HG03342 (cell line): ENCODE data around the gene CWC27.
A peak's percentile ranks its signal among the peaks of the same experiment; 100 is the strongest.

ENCODE experiments used
- ATAC-seq: cut with Tn5 transposase; IDR thresholded peaks from one replicate; pipeline ENCODE4 v1.9.1; 2021; ENCODE audit warnings: mild to moderate bottlenecking, moderate library complexity; ENCODE audit not compliant: unreplicated experiment

The CWC27 gene, protein sequence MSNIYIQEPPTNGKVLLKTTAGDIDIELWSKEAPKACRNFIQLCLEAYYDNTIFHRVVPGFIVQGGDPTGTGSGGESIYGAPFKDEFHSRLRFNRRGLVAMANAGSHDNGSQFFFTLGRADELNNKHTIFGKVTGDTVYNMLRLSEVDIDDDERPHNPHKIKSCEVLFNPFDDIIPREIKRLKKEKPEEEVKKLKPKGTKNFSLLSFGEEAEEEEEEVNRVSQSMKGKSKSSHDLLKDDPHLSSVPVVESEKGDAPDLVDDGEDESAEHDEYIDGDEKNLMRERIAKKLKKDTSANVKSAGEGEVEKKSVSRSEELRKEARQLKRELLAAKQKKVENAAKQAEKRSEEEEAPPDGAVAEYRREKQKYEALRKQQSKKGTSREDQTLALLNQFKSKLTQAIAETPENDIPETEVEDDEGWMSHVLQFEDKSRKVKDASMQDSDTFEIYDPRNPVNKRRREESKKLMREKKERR

DNA sequence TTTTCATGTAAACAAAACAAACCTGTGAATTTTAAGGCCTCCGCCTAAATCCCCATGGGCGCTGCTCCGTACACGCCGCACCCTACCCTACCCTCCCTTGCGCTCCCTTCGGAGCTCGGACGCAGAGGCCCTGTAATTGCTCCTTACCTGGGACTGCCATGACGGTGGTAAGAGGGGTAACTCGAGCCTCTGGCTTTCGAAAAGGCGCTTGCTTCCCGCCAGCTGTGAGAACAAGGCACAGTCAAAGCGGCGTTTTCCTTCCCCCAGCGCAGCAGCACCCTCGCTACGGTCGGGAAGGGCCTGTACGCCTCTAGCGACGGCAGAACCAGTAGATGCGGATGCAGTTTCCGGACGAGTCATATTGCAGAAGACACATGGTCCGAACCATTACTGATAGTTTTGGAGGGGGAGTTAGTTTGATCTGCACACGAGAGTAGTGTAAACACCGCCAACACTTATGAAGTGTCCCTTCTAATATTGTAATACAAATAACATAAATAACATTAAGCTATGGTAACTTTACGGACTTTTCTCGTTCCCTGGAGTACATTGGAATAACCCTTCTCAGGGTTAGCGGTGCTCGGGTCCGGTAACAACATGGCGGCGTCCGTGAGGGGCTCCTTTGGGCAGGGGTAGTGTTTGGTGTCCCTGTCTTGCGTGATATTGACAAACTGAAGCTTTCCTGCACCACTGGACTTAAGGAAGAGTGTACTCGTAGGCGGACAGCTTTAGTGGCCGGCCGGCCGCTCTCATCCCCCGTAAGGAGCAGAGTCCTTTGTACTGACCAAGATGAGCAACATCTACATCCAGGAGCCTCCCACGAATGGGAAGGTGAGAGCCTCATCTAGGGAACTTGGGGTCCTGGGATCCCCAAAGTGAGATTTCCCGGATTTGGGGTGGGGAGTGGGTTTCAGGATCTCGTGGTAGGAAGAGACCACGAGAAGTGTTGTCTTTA is at the start of gene CWC27, which contains the start of gene SREK1IP1:
Gene CWC27, plus strand, starts transcription at position 573 of the 955 bp plus-strand sequence. Its CDS starts 217 bp downstream, at position 790.
Gene SREK1IP1, minus strand, starts transcription at position 334 of the 955 bp plus-strand sequence. Its CDS starts 174 bp downstream, at position 160.
- ATAC-seq: peak; percentile 96

DNA sequence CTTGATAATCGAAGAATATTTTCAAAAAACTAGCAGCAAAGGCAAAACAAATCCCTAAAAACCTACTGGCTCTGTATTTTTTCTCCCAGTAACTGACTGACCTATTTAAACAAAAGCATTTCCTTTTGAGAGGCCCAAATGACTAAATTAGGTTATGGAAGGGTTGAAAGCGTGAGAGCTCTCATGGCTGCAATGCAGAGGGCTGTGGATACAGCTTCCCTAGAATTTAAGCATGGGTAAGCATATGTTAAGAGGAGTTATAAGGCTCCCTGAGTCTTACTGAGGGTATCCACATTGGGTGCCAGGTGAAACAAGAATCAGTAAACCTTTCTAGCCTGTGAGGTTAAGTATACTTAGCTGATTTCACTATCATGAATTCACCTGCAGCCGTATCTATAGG is 46.1 kb upstream of the CWC27 start:
- ATAC-seq: no peak

DNA sequence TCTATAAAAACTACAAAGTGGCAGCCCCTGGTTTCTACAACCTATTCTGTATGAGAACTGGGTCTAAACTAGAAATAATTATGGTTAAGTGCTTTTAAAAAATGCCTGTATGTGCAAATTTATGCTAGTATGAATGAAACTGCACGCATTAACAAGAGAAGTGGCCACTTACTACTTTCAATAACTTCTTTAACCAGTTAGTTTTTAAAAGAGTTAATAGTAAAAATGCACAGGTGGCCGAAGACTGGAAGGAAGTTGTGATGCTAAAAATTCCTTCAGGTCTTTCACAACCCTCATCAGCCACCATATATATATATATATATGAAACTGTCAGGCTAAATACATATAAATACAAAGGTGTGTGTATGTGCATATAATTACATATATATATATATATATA is 41.6 kb upstream of the CWC27 start:
- no peak for ATAC-seq

DNA sequence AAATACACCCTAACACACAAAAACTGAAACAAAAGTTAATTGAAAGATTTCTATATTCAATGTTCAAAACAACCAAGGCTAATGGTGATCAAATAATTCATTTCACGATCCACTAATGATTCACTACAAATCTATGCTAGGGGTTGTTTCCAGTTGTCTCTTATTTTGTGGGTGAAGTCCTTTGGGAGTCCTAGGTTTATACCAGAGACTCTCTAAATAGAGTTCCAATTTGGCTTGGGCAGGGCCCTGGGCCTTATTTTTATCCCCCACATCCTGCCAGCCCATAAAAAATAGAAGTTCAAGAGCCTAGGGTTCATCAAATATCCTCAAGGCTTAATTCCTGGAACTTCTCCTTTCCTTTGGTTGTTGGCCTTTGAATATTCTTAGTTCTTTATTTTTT is 26.3 kb upstream of the CWC27 start:
- no peak for ATAC-seq

DNA sequence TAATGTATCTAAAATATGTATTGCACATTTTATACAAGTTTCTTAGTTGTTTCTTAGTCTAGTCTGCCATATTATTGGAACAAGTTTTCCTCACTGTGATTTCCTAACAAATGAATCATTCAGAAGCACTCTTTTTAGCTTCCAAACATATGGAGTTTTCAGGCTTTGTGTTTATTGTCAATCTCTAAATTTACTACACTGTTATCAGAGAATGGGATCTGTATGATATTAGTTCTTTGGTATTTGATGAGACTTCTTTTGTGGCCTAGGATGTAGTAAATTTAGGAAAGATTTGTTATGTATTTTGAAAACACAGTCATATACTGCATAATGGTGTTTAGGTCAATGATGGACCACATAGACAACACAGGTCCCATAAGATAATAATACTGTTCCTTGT is 25.9 kb upstream of the CWC27 start:
- ATAC-seq: no peak

DNA sequence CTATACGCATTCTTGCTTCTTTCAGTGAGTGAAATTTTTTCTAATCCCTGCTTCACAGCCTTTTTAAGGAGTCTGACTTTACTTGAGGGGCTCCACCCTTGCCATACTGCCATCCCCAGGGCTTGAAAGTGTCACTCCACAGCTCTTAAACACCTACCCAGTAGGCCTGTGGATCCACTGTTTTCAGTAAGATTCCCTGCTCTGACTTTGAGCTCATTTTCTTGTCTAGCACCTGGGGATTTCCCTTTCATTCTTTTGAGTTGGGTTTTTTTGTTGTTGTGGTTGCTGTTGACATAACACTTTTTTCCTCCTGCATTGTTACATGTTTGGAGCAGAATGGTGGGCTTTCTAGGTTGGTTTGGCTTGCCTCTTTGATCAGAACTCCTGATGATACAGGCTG is 23.8 kb upstream of the CWC27 start:
- ATAC-seq: no peak

DNA sequence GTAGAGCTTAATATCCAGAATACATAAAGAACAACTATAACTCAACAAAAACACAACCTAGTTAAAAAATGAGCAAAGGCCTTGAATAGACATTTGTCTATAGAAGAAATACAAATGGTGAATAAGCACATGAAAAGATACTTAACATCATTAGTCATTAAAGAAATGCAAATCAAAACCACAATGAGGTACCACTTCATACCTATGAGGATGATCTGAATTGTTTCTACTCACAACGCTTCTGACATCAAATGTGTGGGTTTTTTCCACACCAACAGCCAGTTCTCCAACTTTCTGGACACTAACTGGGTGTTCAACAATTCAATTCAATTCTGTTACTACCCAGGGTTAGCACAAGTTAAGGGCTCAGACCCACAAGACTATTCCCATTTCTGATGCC is 22.3 kb upstream of the CWC27 start:
- no peak for ATAC-seq

DNA sequence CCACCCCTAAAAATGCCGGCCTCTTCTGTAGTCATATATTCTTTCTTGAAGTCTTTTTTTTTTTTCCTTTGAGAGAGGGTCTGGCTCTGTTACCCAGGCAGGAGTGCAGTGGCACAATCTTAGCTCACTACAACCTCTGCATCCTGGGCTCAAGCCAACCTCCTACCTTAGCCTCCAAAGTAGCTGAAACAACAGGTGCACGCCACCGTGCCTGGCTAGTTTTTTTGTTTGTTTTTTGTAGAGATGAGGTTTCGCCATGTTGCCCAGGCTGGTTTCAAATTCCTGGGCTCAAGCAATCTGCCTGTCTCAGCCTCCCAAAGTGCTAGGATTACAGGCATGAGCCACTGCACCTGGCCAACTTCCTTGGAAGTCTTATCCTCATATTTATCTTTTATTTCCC is 19.3 kb upstream of the CWC27 start:
- ATAC-seq: no peak

DNA sequence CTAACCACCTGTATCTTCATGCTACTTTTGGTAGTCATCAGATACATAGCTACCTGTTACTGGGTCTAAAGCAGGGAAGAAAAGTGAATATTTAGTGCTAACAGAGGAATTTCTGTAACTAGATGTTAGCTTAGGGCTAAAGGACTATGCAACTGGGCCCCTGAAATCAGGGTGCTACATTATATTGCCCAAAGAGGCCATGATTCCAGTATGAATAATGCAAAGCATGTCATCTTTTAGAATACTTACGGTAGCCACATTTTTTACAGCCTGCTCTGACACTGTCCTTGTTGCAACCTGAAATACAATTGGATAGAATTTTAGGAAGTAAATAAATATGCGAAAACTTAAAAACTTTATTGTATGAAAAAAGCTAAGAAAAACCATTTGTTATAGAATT is 14.7 kb upstream of the CWC27 start:
- ATAC-seq: no peak

DNA sequence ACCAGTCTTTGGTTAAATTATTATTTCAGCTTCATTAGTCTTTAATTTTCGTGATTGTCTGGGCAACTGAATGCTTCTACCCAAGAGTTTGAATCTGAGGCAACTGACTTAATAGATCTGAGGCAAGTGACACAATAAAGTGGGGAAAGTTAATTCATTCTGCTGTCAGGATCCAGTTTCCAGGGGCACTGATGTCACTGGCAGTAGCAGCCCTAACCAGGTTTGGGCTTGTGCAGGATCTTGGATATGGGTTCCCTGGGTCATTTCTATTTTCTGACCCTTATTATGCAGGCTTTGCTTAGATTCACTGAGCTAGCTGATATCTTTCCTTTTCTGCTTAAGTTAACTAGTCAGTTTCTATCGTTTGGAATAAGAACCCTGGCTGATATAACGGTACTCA is 9.8 kb upstream of the CWC27 start:
- ATAC-seq: no peak

DNA sequence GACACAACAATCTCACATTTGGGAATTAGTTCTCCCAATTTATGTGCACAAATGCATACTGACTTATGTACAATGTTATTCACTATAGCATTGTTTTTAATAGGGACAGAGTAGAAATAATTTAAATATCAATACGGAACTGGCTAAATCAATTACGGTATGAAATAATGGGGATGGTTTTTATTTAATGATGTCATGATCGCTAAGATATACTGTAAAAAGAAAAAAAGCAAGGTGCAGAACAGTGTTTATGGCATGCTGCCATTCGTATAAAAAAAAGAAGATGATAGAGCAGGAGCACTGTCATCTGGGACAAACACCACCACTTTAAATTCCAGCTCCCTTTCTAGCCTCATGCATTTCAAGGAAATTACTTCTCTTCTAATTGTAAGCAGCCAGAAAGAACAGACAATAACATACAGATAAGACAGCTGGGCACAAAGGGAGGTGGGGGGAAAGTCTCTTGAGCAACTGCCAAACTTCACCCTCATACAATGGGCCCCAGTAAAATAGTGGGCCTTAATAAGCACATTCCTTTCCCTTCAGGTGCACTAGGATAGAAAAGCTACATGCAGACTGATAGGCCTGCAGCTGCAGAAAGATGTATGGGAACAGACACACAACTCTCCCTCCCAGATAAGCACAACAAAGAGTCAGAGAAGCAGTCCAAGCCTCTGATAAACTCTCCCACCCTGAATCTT is 8.6 kb upstream of the CWC27 start:
- ATAC-seq: no peak

DNA sequence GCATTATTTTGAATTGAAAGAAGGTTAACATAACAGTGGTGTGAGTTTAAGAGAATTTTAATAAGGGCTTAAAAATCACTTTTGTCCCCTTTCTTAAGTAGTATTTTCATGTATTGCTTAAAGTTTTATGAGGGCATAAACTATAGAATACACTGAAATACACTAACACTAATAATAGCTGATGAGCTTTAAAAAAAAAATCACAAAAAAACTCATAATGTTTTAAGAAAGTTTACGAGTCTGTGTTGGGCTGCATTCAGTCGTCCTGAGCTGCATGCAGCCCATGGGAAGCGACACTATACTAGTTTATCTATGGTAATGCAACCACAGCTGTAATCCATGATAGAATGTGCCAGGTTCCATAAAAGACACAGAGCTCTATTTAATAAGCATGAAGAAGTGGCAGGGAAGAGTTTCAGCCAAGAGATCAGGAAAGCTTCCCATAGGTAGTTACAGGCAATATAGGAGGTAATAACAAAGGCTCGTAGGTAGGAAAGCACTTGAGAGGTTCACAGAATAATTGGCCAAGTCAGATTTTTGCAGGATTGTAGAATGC is 4.7 kb upstream of the CWC27 start:
- no peak for ATAC-seq

DNA sequence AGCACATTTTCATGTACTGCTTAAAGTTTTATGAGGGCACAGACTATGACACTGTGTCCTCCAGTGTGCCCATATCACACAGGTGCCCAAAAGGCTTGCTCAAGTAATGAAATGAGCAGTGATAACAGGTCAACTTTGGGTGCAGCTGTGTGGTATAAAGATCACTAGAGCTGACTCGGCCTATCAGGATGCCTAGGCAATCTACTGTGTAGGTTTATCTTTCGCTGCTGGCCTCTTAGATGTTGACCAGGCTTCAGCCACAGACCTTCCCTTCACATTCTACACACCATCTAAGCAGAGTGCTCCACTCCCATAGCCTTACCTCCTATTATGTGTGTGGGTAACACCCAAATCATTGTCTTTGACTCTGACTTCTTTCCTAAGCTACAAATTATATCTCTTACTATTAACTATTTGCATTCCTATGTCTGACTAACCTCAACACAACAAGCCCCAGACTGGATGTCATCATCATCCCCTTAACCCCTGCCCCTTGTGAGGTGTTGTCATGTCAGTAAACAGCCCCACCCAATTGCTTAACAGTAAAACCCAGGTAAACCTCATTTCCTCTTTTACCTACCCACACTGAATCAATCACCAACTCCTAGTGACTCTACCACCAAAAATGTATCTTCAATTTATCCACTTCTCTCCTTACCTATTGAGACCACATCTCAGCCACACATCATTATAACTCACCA is 2.8 kb upstream of the CWC27 start:
- ATAC-seq: no peak

DNA sequence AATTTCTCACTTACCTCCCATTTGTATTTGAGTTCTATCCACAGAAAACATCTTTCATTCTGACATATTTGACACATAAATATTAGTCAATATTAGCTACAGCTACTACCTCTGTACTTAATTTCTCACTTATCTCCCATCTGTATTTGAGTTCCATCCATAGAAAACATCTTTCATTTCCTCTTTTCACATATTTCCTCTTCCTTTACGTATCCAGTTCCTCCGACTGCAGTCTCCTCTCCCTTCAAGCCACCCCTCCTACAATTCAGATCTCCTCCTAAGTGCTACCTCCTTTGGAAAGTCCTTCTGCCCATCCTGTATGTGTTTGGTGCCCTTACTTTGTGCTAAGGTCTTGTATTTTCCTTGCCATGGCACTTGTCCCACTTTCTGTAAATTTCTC is 1.8 kb upstream of the CWC27 start:
- no peak for ATAC-seq

DNA sequence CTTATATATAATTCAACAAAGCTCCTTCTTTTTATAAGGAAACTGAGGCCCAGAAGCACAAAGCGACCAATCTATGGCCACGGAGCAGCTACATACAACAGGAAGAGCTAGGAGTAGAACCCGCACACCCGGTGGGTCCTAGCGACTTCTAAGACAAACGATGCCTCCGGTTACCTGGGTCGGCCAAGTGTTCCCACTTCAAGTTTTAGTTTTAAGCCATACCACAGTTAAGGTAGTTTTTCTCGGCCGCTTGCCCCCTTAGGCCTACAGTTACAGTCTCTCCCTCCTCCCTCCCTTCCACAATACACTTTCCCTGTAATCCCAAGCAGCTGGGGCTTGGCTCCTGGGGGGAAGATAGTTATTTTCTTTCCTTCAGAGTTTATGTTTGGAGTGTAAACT is 772 bp upstream of the CWC27 start:
- peak; percentile 4 for ATAC-seq

DNA sequence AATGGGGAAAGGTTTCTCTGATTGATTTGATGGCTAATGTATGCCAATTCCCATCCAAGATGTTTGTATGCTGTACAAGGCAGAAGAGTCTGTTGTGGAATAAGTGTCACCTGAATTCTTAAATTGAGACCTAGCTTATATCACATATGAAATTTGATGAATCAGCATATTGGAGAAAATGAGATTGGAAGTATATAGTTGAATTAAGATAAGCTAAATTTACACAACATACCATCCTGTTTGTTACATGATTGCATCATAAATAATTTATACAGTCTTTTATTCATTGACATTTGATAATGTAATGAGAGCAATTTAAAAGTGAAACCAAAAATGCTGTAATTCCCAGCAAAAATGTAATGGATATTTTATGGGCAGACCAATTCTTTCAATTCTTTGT is 1.1 kb downstream of the CWC27 start:
- no peak for ATAC-seq

DNA sequence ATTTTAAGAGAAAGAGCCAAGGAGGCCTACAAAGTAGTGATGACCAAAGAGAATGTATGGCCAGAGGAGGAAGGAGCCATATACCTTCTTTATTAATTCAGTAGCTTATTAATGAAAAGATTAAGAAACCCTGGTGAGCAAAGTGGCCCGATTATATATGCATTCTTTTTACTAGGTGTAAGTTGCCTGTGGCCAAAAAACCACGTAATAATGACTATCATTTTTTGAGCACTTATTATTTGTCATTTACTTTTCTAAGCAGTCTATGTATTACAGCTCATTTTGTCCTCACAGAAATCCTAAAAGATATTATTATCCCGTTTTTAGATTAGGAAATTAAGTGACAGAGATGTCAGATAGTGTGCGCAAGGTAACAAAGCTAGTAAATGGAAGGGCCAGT is 3.0 kb downstream of the CWC27 start:
- no peak for ATAC-seq

DNA sequence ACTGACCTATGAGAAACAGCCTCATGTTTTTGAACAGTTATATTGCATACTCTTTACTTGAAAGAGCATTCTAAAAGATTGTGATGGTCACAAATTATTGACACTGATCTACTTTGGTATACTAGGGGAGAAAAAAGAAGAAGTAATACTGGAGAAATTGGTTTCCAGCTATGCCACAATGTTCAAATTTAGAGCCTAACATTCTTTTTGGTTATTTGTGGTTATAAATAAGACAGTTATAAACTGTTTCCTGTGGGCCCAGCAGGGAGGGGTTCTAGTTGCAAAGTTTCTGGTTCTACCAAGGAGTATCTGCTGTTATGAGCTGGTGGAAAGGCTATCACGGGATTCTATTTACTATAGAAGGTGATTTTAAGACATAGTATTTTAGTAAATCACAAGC is 4.8 kb downstream of the CWC27 start:
- peak; percentile 29 for ATAC-seq

DNA sequence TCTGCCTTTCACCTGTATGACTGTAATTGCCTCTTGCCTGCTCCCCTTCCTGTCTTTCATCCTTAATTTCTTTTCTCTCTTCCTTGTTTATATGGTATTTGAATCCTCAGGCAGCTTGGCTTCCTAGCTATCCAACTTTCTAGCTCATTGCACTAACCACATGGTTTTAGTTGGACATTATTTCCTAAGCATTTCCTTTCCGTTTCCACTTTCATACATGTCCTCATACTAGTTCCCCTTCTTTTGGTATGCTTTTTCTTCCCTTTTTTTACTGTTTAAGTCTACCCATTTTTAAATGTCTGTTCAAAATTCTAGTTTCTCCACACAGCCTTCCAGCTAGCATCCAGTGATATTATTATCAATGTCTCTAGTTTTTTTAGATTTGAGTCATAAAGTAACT is 6.6 kb downstream of the CWC27 start:
- no peak for ATAC-seq

DNA sequence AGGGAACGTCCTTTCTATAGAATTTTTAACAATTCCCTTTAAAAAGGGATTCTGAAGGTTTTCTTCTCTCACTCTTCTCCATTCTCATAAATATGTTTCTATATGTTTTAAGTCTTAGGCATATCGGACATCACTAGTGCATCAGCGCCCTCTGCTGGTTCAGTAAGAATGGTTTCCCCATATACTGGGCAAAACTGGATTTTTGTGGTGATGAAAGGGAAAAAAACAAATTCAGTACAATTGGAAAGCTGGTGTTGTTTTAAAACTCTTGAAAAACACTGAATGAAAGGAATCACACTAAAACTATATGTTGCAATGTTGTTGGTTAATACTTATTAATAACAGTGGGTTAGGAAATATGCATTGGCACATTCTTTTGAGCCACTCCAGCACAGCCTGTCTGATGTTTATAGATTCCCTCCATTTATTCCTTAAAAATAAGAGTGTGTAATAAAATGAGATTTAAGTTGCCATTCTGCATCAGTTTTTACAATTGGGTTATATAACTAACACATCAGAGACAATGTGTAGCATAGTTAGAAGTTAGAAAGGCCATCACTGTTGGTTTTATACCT is 15.8 kb downstream of the CWC27 start:
- peak; percentile 77 for ATAC-seq
